Astrocyte of the cerebellum (primary cell): ENCODE measurements around the gene CDC42BPA.
"Not testable (repeated sequence)": the region's sequence is repeated elsewhere in the genome, so short reads cannot be mapped to it uniquely, and the experiment has no call there.

Experiments
- DNase-seq: peaks from one replicate; pipeline ENCODE4 v3.0.0-alpha.2; 2011; ENCODE audit warnings: low read depth
- H3K4me3 ChIP-seq: 2 replicates; pipeline ENCODE4 v1.5.1; 2011; ENCODE audit warnings: mild to moderate bottlenecking, low read depth, low read length, moderate library complexity
- in situ Hi-C: cut with HindIII; loops from 2 replicates; pipeline ENCODE4 v1.10.0; 2017; ENCODE audit warnings: low sequenced_read_pairs
- TF ChIP-seq, protein P1 (sequence below): IDR thresholded peaks from 2 replicates; pipeline ENCODE4 v1.5.1; 2012; ENCODE audit warnings: low read length, low read depth, moderate library complexity, mild to moderate bottlenecking; ENCODE audit errors: missing control alignments

The CDC42BPA gene

DNA sequence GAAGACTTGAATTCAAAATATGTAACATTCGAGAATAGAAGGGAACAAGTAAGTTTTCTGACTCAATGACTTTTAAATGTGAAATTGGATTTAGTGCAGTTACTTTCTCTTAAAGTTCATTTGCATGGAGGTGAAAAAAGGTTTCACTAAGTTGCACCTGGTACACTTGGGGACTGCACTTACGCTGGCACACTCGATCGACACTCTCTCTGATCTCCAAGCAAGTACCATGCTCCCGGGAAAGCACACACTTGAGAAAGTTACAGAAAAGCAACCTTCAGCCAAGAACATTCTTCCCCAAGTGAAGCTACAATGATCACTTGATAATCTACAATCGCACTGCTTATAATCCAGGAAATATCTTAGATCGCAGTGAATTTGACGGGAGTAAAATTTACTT lies 315.1 kb downstream of the CDC42BPA start:
- in situ Hi-C loops, result no loop called here
- DNase-seq, result no peak
- no peak overlapping the region for H3K4me3 ChIP-seq
- TF ChIP-seq, protein P1, sequence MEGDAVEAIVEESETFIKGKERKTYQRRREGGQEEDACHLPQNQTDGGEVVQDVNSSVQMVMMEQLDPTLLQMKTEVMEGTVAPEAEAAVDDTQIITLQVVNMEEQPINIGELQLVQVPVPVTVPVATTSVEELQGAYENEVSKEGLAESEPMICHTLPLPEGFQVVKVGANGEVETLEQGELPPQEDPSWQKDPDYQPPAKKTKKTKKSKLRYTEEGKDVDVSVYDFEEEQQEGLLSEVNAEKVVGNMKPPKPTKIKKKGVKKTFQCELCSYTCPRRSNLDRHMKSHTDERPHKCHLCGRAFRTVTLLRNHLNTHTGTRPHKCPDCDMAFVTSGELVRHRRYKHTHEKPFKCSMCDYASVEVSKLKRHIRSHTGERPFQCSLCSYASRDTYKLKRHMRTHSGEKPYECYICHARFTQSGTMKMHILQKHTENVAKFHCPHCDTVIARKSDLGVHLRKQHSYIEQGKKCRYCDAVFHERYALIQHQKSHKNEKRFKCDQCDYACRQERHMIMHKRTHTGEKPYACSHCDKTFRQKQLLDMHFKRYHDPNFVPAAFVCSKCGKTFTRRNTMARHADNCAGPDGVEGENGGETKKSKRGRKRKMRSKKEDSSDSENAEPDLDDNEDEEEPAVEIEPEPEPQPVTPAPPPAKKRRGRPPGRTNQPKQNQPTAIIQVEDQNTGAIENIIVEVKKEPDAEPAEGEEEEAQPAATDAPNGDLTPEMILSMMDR, result no peak

DNA sequence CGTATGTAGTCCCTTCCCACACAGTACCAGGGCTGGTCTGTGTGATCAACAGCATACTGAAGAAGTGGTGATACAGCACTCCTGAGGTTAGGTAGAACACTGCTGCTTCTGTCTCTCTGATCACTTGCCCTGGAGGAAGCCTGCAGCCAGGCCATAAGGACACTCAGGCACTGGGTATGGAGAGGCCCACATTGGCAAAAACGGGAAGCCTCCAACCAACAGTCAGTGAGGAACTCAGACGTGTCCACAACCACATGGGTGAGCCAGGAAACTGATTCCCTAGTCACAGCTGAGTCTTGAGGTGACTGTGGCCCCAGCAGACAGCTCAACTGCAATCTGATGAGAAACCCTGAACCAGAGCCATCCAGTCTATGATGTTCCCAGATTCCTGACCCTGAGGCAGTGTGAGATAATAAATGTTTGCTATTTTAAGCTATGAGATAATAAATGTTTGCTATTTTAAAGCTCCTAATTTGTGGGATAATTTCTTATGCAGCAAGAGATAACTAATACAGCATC lies 315.7 kb downstream of the CDC42BPA start:
- in situ Hi-C loops, result no loop called here
- DNase-seq, result no peak
- TF ChIP-seq, protein P1, result no peak
- H3K4me3 ChIP-seq, result no peak overlapping the region

DNA sequence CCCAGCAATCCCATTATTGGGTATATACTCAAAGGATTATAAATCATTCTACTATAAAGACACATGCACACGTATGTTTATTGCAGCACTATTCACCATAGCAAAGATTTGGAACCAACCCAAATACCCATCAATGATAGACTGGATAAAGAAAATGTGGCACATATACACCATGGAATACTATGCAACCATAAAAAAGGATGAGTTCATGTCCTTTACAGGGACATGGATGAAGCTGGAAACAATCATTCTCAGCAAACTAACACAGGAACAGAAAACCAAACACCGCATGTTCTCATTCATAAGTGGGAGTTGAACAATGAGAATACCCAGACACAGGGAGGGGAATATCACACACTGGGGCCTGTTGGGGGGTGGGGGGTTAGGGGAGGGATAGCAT lies 318.7 kb downstream of the CDC42BPA start:
- in situ Hi-C loops, H3K4me3 ChIP-seq, DNase-seq: not testable (repeated sequence)

DNA sequence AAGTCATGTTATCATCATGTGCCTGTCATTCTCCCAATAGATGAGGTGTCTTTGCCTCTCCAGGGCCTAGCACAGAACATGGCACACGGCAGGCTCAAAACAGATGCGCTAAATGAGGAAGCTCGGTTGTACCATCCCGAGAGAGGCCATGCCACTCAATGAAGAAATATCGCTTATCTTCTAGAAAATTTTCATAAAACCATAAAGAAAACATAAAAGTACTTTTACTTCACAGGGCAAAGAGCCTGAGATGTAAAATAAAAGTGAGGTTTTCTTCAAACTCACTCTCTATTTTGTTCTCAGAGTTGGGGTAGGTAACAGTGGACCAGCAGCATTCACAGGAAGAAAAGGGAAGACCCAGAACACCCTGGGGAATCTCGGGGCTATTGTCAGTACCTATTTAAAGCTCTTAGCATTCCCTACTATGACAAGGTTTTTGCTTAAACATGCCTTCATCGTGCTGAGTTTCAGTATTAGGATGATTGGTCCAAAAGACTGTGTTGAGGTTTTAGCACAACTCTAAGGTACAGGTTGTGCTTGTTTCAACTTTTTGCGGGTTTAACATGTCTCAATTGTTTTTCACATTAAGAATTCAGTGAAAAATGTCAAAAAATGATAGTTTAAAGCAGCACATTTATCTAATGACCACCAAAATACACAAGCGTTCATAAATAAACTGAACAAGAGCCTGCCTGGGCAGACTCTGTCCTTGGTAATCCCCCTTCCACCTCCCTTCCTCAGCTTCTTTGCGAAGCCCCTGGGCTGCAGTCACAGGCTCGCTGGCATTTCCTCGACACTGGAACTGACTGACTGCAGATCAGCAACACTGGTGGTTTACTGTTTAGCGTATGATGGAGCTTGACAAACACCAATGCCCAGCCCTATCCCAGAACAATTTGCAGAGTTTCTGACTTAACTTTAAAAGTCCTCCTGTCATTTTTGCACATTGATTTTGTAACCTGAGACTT lies 322.6 kb downstream of the CDC42BPA start:
- TF ChIP-seq, protein P1, result no peak
- no peak overlapping the region for H3K4me3 ChIP-seq
- in situ Hi-C loops, result no loop called here
- no peak for DNase-seq

DNA sequence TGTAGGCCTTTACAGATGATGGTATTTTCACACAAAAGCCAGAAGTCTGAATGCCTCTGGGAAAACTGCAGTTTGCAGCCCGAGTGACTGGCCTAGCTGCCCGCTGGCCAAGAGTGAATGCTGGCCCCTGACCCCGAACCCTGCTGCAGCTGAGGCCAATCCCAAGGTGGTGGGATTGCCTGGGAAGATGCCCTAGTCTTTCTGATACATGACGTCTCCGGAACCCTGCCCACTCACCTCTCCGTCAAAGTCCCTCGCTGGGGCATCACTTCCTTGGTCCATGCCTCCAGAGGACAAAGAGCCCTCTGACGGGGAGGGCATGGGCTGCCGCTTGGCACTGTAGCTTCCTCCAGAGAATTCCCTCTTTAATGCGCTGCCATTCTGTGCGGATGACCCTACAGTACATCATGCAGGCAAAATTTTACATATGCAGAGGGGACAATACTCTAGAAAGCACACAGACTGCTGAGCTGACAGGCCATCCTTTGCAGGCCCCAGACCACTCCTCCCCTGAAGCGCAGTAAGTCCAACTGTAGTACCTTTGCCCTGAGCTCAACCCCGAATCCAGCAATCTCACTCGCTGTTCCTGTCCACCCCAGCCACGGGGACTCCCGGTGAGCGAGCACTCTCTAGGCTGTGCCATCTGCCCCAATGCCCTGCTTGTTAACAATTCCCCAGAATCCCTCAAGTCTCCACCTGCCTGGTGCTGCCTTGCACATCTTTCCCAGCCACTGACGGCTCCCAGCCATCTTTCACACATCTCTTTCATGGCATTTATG lies 323.5 kb downstream of the CDC42BPA start:
- no peak for DNase-seq
- H3K4me3 ChIP-seq, result no peak overlapping the region
- TF ChIP-seq, protein P1, result no peak
- in situ Hi-C loops, result no loop called here

DNA sequence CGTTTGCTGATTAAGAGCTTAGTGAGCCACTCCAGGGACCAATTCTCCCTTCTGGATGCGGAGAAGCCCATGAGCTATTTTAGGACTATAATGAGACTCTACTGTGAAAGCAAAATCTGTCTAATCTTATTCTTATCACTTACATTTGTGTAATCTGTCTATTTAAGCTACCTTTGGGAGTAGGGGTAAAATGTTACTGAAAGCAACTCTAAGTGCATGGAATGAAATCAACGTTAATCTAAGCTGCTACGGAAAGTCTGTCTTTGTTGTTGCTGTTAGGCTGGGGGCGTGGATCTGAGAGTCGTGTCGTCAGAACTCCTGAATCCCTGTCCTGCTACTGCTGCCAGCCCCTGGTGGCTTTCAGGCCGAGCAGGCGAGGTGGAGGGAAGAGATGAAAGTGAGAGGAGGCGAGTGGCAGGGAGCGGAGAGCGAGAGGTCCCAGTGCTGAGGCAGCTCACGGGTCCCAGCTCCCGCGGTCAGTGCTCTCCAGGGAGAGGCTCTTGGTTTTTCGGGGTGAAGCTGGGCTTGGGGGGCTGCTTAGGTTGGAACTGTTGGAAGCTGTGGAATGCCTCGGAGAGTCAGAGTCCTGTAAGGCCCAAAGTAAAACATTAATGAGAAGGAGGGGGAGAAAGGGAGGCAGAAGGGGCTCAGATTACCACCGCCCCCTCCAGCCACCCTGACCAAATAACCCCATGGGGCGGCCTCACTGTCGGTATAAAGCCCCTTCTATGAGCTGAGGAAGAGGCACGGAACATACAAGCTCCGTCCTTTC lies 324.3 kb downstream of the CDC42BPA start:
- in situ Hi-C loops, result no loop called here
- H3K4me3 ChIP-seq, result no peak overlapping the region
- TF ChIP-seq, protein P1, result no peak
- DNase-seq, result no peak
